Left lobe of liver (tissue), 2 donors: ENCODE measurements around the gene TMPRSS4. TPM values are rescaled to one million over a fixed set of nuclear protein-coding genes. Genes with fewer than 3 reads are reported as not detected.

Experiments
- ATAC-seq: fragments of 200-7000 bp; cut with Tn5 transposase; one replicate; pipeline ENCODE4 v1.9.1; 2020; ENCODE audit warnings: mild to moderate bottlenecking, moderate library complexity
- DNase-seq: peaks from one replicate; pipeline ENCODE4 v3.0.0-alpha.2; 2020; ENCODE audit warnings: low spot score
- total RNA-seq: library from RNA; stranded (reverse); gene quantifications from one replicate; pipeline ENCODE4 v1.2.1, GENCODE V29; 2021
- donor health status: DM: no; HTN: no; CAD: no; lungs with moderate emphysema.
- donor health status: DM: no; HTN: yes; CAD: no.

TMPRSS4 gene
- total RNA-seq, 1 donor from 2014 or later, result not detected

DNA sequence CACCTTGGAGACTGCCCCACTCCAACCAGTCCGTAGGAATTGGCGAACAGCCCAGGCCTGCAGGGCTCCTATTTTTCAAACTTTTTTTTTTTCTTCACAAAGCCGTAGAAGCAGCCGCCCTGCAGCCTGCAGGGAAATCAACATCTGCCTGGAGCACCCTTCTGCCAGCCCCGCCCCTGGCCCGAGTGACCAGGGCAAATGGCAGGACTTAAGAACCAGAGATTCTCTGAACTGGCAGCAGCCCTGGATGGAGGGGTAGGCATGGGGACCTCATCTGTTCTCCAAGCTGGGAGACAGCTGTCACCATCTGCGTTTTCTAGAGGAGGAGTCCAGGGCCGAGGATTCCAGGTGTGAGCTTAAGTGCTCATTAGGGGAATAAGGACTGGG is 94.0 kb downstream of the TMPRSS4 start:
- no peak for ATAC-seq
- DNase-seq, result no peak

Other genes with a start within 250 kb of the TMPRSS4 start
- 10.4 TPM for gene FXYD6, start 200.4 kb upstream of the TMPRSS4 start, total RNA-seq
- gene TMPRSS13, start 147.7 kb upstream of the TMPRSS4 start, total RNA-seq, result 0.15 TPM
- 7.8 TPM for gene IL10RA, start 90.7 kb upstream of the TMPRSS4 start, total RNA-seq
- gene SMIM35, start 9.9 kb downstream of the TMPRSS4 start, total RNA-seq, result 0.08 TPM
- 0.20 TPM for gene SCN4B, start 75.7 kb downstream of the TMPRSS4 start, total RNA-seq
- gene SCN2B, start 99.6 kb downstream of the TMPRSS4 start, total RNA-seq, result not detected
- gene JAML, start 147.9 kb downstream of the TMPRSS4 start, total RNA-seq, result 1.9 TPM
- 5.8 TPM for gene MPZL3, start 175.3 kb downstream of the TMPRSS4 start, total RNA-seq
- 18.6 TPM for gene MPZL2, start 187.2 kb downstream of the TMPRSS4 start, total RNA-seq
- 1.5 TPM for gene CD3E, start 227.7 kb downstream of the TMPRSS4 start, total RNA-seq